Stimulated activated CD4-positive, alpha-beta T cell treated with anti-CD3 and anti-CD28 coated beads, Interleukin-12 subunit alpha, Interleukin-12 subunit beta, amount 100 ng/mL, for 24 hours (primary cell): ENCODE data around the gene PARK7.

Experiments
- DNase-seq, 2 experiments: peaks; one replicate each; pipeline ENCODE4 v3.0.0-alpha.2; 2020; ENCODE audit warnings: low read depth in 2 of 2

The PARK7 gene

DNA sequence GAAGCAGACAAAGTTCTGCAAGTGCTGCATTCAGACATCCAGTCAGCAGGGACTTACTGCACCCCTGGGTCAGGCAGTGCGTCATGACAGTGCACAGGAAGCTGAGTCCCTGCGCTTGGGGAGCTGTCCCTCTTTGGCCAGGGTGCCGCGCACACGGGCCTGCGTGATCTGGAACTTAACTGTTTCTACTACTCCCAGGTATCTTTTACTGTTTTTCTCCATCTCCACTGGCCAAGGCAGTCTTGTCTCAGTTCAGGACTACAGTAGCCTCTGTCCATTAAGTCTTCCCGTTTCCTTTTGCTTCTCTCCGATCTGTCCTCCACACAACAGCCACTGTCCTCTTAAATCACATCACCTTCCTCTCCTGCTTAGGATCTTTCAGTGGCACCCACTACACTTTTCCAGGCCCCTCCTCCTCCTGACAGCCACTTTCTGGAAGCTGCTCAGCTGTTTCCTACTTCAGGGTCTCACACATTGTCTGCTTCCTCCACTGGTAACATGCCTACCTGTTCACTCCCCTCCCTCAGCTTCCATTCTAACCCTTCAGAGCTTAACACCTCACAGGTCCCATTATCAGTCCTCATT lies 48.7 kb downstream of the PARK7 start:
- no peak for DNase-seq

DNA sequence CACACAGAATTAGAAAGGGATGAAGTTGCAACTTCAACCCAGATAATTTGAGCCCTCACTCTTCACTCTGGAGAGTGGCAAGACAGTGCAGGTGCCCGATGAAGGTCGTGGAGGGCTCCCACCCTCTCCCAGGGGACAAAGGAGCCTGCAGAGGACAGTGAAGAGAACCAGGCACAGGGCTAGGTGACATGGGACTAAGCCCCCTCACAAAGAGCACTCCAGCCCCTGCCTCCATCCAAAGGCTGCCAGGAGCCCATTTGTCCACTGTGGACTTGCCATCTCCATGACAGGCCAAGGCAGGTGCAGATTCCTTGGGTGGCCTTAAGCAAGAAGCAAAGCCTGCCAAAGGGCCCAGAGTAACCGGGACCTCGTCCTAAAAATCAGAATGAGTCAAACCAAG lies 49.5 kb downstream of the PARK7 start:
- DNase-seq: no peak

- DNase-seq: no peak
Observed at GRCh38 chr1:8011923-8012858, 50.7 kb downstream of the PARK7 start.

DNA sequence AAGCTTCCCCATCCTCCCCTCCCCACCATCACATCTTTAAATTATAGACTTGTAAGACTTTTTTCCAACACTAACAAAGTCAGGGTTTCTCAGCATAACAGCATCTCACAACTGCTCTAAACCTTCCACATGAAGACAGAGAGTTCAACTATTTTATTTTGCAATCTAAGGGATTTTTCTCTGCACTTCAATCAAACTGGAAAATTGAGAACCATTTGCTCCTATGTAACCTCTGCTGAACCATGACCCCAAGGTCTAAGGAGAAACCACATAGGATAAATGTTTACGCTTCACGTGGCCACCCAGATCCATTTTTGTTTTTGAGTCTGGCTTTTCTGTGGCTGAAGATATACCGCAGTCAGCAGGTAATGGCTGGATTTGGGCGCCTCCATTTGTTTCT lies 51.4 kb downstream of the PARK7 start:
- no peak for DNase-seq

- no peak for DNase-seq
Observed at GRCh38 chr1:8013399-8013798, 51.9 kb downstream of the PARK7 start.

DNA sequence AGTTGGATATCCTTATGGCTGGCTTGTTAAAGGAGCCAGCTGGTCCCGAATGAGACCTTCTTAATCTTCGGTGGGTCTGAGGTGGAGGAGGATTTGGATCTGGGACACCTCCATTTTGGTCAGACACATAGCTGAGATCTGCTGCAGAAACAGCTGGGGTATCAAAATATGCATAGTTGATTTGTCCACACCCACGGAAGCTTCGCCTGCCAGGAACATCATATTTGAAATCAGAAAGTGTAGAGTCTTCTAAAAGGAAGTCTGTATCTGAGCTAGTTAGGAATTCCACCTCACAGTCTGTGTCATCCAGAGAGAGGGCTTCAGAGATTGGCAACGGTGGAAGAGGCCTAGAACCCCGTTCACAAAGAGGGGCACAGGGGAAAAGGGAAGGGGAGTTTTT lies 52.3 kb downstream of the PARK7 start:
- no peak for DNase-seq

GRCh38 chr1:8014381-8014988 lies 53.0 kb downstream of the PARK7 start:
- no peak for DNase-seq

GRCh38 chr1:8015036-8015808 lies 53.7 kb downstream of the PARK7 start:
- DNase-seq: no peak

DNA sequence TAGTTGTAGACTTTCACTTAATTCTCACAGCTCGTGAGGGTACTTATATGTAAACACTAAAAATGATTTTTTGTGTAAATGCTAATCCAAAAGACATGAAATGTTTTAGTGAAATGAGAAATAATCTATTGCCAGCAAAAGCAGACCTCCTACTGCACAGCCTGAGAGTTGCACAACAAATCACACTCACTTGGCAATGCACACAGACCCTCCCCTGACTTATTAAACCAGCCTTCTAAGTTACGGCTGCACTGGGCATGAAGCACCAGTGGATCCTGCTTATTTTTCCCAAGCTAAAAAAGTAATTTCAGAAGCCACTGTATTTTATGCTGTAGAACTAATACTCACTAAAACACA lies 54.3 kb downstream of the PARK7 start:
- no peak for DNase-seq

DNA sequence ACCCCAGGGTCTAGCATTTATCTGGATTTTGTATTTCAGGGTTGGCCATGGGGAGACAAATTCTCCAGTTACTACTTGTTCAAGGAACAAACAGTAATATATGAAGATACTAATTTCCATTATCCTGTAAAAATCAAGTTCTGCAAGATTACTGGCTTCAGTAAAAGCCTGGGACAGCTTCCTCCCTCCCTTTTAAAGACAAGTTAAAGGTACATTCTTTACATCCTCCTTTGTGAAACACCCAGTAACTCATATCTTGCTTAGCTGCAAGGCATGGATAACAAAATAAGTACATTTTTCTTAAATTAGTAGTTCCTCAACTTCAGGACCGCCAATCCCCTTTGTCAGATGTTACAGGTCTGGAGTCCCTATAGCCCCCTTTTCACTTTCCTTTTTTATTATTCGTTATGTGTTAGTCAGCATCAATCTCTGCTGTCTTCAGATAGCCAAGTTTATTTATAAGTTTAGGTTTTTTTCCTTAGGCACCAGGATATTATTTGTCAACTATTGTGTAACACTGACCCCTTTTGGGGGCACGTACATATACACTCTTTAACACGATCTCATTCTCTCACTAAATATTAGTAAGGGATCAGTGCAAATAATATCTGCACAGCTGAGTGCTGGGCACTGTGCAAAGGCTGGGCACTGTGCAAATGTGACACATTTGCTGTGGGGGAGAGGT lies 54.8 kb downstream of the PARK7 start:
- no peak for DNase-seq

DNA sequence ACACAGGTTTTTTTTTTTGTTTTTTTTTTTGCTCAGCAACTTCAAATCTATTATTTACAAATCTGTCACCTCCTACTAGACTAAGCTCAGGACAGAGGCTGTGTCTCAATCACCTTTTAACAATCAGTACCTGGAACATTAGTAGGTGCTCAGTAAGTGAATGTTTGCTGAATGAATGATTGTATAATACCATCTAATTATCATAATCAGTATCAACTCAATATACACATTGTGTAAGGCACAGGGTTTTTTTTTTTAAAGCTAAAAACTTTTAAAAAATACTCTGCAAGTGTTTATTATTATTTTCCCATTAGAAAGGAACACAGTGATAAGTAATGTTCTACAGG lies 55.4 kb downstream of the PARK7 start:
- no peak for DNase-seq

- no peak for DNase-seq
Observed at GRCh38 chr1:8017495-8018197, 56.1 kb downstream of the PARK7 start.

- DNase-seq: no peak
Observed at GRCh38 chr1:8018492-8019228, 57.1 kb downstream of the PARK7 start.

GRCh38 chr1:8019229-8019620 lies 57.7 kb downstream of the PARK7 start:
- DNase-seq: no peak

DNA sequence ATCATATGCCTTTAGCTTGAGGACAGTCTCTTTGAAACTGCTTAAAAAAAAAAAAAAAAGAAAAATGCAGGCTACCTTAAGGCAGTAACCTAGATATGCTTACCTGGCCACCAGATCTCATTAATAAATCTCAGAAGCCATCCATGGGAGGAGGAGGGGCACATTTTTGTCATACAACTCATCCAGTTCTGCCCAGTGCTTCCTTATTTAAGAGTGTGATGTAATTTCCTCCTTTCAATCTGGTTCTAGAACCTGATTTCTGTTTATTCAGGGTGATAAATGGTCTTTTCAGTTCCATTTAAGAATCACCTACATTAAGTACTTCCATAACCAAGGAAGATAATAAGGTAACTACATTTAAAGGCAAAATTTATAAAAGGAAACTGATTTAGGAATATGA lies 58.5 kb downstream of the PARK7 start:
- DNase-seq: no peak

DNA sequence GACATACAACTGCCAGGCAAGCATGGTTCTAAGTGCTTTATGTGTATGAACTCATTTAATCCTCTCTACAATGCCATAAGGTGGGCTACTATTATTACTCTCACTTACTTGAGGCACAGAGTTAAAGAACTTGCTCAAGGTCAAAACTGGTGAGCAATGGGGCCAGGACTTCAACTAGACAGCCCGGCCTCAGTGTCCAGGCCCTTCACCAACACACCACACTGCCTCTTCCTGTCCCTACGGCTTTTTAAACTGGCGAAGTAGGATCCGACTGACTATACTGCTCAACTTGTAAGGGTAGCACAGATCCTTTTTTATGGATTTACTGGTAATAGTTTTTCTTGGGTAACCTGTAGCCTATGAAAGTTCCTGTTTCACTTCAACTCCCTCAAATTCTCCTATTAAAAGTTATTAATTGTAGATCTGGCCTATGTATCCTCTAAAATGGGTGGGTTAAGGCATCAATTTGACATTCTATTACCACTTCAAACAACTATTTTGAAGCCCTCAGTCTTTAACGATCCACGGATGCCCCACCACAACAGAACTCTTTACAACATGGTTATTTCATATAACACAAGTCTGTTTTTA lies 60.3 kb downstream of the PARK7 start:
- no peak for DNase-seq

GRCh38 chr1:8022395-8023286 lies 61.1 kb downstream of the PARK7 start:
- no peak for DNase-seq

DNA sequence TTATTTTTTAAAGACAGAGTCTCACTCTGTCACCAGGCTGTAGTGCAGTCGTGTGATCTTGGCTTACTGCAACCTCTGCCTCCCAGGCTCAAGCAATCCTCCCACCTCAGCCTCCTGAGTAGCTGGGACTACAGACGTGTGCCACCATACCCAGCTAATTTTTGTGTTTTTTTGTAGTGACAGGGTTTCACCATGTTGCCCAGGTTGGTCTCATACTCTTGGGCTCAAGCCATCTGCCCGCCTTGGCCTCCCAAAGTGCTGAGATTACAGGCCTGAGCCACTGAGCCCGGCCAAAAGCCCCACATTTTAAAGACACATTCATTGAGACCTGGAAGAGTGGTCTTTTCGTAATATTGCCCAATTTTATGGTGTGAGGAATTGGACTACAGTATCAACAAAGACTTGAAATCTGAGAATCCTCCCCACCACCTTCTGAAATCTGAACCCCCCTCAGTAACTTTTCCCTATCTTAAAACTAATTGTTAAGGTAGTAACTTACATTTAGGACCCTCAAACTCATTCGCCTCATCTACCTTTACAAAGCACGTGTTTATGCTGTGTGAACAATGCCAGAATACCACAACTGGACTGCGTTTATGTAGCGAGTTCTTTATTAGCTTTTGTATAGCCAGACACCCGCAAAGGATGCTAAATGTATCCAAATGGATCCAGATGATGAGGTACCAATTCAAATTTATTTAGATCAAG lies 61.9 kb downstream of the PARK7 start:
- DNase-seq: no peak

- DNase-seq: no peak
Observed at GRCh38 chr1:8023995-8024313, 62.4 kb downstream of the PARK7 start.
